GM12878 (cell line): ENCODE data around the gene DACH1. TPM values are rescaled to one million over a fixed set of nuclear protein-coding genes. Genes with fewer than 3 reads are reported as not detected.

Experiments used
- ATAC-seq: fragments of 200-7000 bp; cut with Tn5 transposase; 3 replicates; pipeline ENCODE4 v1.9.1; 2020; ENCODE audit warnings: mild to moderate bottlenecking, moderate library complexity
- BruUV-seq: library from RNA; stranded (reverse); fragments of 400-500 nt; replicated peaks from 2 replicates; lab custom pipeline; 2021; lab: Mats Ljungman, UMichigan
- CTCF ChIA-PET: fragments of 300-600 bp; sonication (Branson Sonifier 250); formaldehyde crosslinking; extraction: SDS; loops from one replicate; lab custom pipeline; 2021; ENCODE audit warnings: inconsistent platforms; lab: Yijun Ruan, JAX
- POLR2A ChIA-PET: fragments of 350-600 bp; formaldehyde crosslinking; extraction: SDS; loops from one replicate; lab custom pipeline; 2021; ENCODE audit warnings: inconsistent platforms; lab: Charles Lee
- RAD21 ChIA-PET: fragments of 300-600 bp; sonication (Branson Sonifier 250); formaldehyde crosslinking; loops from one replicate; lab custom pipeline; 2023; ENCODE audit warnings: antibody characterized with exemption; ENCODE audit not compliant: unreplicated experiment; lab: Charles Lee
- SMC1A ChIA-PET: fragments of 300-600 bp; sonication (Branson Sonifier 250); formaldehyde crosslinking; loops from one replicate; lab custom pipeline; 2023; ENCODE audit not compliant: unreplicated experiment, uncharacterized antibody; lab: Charles Lee
- DNase-seq: peaks from one replicate; pipeline ENCODE4 v3.0.0-alpha.2; 2011; ENCODE audit warnings: low read depth, low spot score
- FAIRE-seq: peaks from 3 replicates; lab custom pipeline; 2011; peaks lifted over from hg19 to GRCh38; lab: Jason Lieb, UNC
- H2AFZ ChIP-seq: 2 replicates; pipeline ENCODE4 v1.6.0; 2011; ENCODE audit warnings: low read depth, low read length, control low read depth; ENCODE audit not compliant: control insufficient read depth
- H3K27ac ChIP-seq: 2 replicates; pipeline ENCODE4 v1.5.1; 2011; ENCODE audit warnings: control low read depth; ENCODE audit not compliant: control insufficient read depth, insufficient read depth
- H3K27me3 ChIP-seq, 2 experiments: replicated peaks in 1 of 2; 2 replicates each; pipeline versions ENCODE4 v1.6.0 to v1.6.1; 2011; ENCODE audit warnings: low read length in 1 of 2; ENCODE audit not compliant: control insufficient read depth in 2 of 2, insufficient read depth in 2 of 2
- H3K36me3 ChIP-seq, 2 experiments: 2 replicates each; pipeline ENCODE4 v1.5.1; 2011; ENCODE audit warnings: low read length in 1 of 2; ENCODE audit not compliant: control insufficient read depth in 2 of 2, insufficient read depth in 2 of 2
- H3K4me1 ChIP-seq: 2 replicates; pipeline ENCODE4 v1.6.1; 2011; ENCODE audit warnings: mild to moderate bottlenecking, low read length, moderate library complexity, mixed read lengths; ENCODE audit not compliant: control insufficient read depth, insufficient read depth
- H3K4me2 ChIP-seq: 2 replicates; pipeline ENCODE4 v1.6.0; 2011; ENCODE audit warnings: control low read depth; ENCODE audit not compliant: control insufficient read depth, insufficient read depth
- H3K4me3 ChIP-seq: fragments of 200-600 bp; sonication (generic); 2 replicates; pipeline ENCODE4 v1.5.1; 2016
- H3K79me2 ChIP-seq: 2 replicates; pipeline ENCODE4 v1.6.0; 2011; ENCODE audit warnings: low read length; ENCODE audit not compliant: control insufficient read depth, insufficient read depth
- H3K9ac ChIP-seq: 2 replicates; pipeline ENCODE4 v1.8.0; 2011; ENCODE audit warnings: low read length, control low read depth, mixed read lengths; ENCODE audit not compliant: control insufficient read depth, insufficient read depth
- H3K9me3 ChIP-seq: replicated peaks from 3 replicates; pipeline ENCODE4 v1.5.1; 2011; ENCODE audit warnings: mild to moderate bottlenecking, low read length; ENCODE audit not compliant: control insufficient read depth, insufficient read depth
- H4K20me1 ChIP-seq: 2 replicates; pipeline ENCODE4 v1.6.0; 2011; ENCODE audit not compliant: control insufficient read depth, insufficient read depth
- CHD2 ChIP-seq: IDR thresholded peaks from 2 replicates; pipeline ENCODE4 v1.6.1; 2011; ENCODE audit warnings: low read depth, low read length, improper control_type of control experiment, borderline replicate concordance
- CHD4 ChIP-seq: fragments of 200-600 bp; sonication (generic); IDR thresholded peaks from 2 replicates; pipeline ENCODE4 v1.6.1; 2016; ENCODE audit warnings: mild to moderate bottlenecking
- E2F8 ChIP-seq: fragments of 450-650 bp; IDR thresholded peaks from 2 replicates; pipeline ENCODE4 v1.6.1; 2018; ENCODE audit warnings: mild to moderate bottlenecking, low read depth, moderate library complexity; ENCODE audit not compliant: partially characterized antibody
- HSF1 ChIP-seq: fragments of 150-350 bp; IDR thresholded peaks from 2 replicates; pipeline ENCODE4 v1.6.1; 2014; ENCODE audit warnings: mild to moderate bottlenecking, low read depth, low read length
- IRF4 ChIP-seq: IDR thresholded peaks from 2 replicates; pipeline ENCODE4 v1.6.1; 2011; ENCODE audit warnings: low read depth, low read length
- MYB ChIP-seq: fragments of 150-350 bp; IDR thresholded peaks from 2 replicates; pipeline ENCODE4 v1.6.1; 2014; ENCODE audit warnings: mild to moderate bottlenecking, low read depth, low read length, borderline replicate concordance
- NFXL1 ChIP-seq: fragments of 450-650 bp; IDR thresholded peaks from 2 replicates; pipeline ENCODE4 v1.6.1; 2017; ENCODE audit warnings: antibody characterized with exemption, mild to moderate bottlenecking, borderline replicate concordance
- ZNF622 ChIP-seq: fragments of 450-650 bp; IDR thresholded peaks from 2 replicates; pipeline ENCODE4 v1.6.1; 2017; ENCODE audit warnings: mild to moderate bottlenecking, inconsistent platforms
- WGBS: methylation state at CpG from one replicate; pipeline ENCODE4 v1.1.6; 2016; ENCODE audit warnings: low lambda C conversion rate; ENCODE audit not compliant: insufficient replicate concordance, insufficient coverage; ENCODE audit errors: missing lambda C conversion rate; 5-methylcytosine and 5-hydroxymethylcytosine counted together
- in situ Hi-C: fragments of 300-500 bp; cut with MboI; formaldehyde crosslinking; loops from 9 replicates; pipeline ENCODE4 v1.14.3; 2018; ENCODE audit warnings: mixed read lengths
- intact Hi-C: fragments of 100-400 bp; cut with micrococcal nuclease; formaldehyde crosslinking; loops from one replicate; pipeline ENCODE4 v1.14.2; 2022; ENCODE audit not compliant: unreplicated experiment
- polyA plus RNA-seq, 11 experiments: library from polyadenylated mRNA; depleted of rRNA in 4 of 11; unstranded in 6 of 11; stranded (reverse) in 5 of 11; fragments of >200 nt; fragmentation: Nextera tagmentation in 4 of 11; fragmentation: Illumina TruSeq in 1 of 11; extraction: Ambion mirVana in 4 of 11; extraction: Trizol in 1 of 11; gene quantifications; 1 replicate in 1 of 11; 2 replicates in 10 of 11; pipeline versions ENCODE4 v1.2.1 to v1.2.3, GENCODE V29; 2011 to 2016; ENCODE audit warnings: inconsistent platforms in 2 of 11, missing spikeins in 2 of 11, low read depth in 1 of 11
- total RNA-seq, 4 experiments: library from RNA; depleted of rRNA in 3 of 4; stranded (reverse); fragments of >200 nt in 3 of 4; fragmentation: Illumina TruSeq in 1 of 4; extraction: Trizol in 1 of 4; gene quantifications; 2 replicates each; pipeline versions ENCODE4 v1.2.1 to v1.2.3, GENCODE V29; 2013 to 2021

The DACH1 gene
- total and polyA plus RNA-seq, 10 of the 15 experiments (the other 5 are each of a cell fraction or from before 2014, with no cell fraction given) = 0.05 TPM; not detected in 9

- H3K27me3 ChIP-seq = no peaks in the 10 kb centered on the region
- DNase-seq = no peak
- no peak for FAIRE-seq
- POLR2A ChIA-PET = no interaction called here
- CTCF ChIA-PET = no interaction called here
- no peaks in the 10 kb centered on the region for H3K4me1 ChIP-seq
- no peaks in the 10 kb centered on the region for H3K9me3 ChIP-seq
- no peak overlapping the region for H3K4me2 ChIP-seq
- BruUV-seq = no TSS peak
- in situ Hi-C loops (no loop called here), intact Hi-C loops (no loop called here)
- no peaks in the 10 kb centered on the region for H3K36me3 ChIP-seq
- SMC1A ChIA-PET = no interaction called here
- ATAC-seq = no peak
- TF ChIP-seq IRF4 = no peak
- TF ChIP-seq HSF1 = no peak
- TF ChIP-seq E2F8 = no peak
- TF ChIP-seq NFXL1 = no peak
- no peak for TF ChIP-seq CHD2
- TF ChIP-seq MYB = no peak
- no peak for TF ChIP-seq CHD4
- no peak for TF ChIP-seq ZNF622
- TF ChIP-seq, all 136 proteins: peak for 0
- Histone ChIP-seq H3K79me2 (no peaks in the 10 kb centered on the region), H3K27ac (no peak overlapping the region), H2AFZ (no peak overlapping the region), H3K9ac (no peak overlapping the region), H3K4me3 (no peak overlapping the region), H4K20me1 (no peaks in the 10 kb centered on the region)
- RAD21 ChIA-PET = no interaction called here
- 65% methylated on average over 7 of the region's 7 CpGs for WGBS
Observed at GRCh38 chr13:71609271-71609670, 257.7 kb downstream of the DACH1 start.
